Medulla oblongata (tissue), 1 donor: Measurements from ENCODE around the gene FAM163A.
"Not testable (repeated sequence)": the region's sequence is repeated elsewhere in the genome, so short reads cannot be mapped to it uniquely, and the experiment has no call there.

Experiments used
- DNase-seq: peaks from one replicate; pipeline ENCODE4 v3.0.0-alpha.2; 2015; ENCODE audit errors: extremely low spot score

The FAM163A gene

GRCh38 chr1:179853102-179853501 lies 110.0 kb downstream of the FAM163A start:
- DNase-seq = no peak

DNA sequence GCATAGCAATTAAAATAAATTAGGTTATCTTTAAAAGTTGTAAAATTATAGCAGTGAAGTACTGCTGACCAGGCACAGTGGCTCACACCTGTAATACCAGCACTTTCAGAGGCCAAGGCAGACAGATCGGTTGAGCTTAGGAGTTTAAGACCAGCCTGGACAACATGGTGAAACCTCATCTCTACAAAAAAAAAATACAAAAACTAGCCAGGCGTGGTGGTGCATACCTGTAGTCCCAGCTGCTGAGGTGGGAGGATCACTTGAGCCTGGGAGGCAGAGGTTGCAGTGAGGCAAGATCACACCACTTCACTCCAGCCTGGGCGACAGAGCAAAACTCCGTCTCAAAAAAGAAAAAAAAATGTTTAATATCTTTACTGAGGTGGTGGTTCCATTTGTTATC lies 112.7 kb downstream of the FAM163A start:
- DNase-seq = not testable (repeated sequence)

- DNase-seq = no peak
These were observed 113.2 kb downstream of the FAM163A start for GRCh38 chr1:179856296-179856695.

DNA sequence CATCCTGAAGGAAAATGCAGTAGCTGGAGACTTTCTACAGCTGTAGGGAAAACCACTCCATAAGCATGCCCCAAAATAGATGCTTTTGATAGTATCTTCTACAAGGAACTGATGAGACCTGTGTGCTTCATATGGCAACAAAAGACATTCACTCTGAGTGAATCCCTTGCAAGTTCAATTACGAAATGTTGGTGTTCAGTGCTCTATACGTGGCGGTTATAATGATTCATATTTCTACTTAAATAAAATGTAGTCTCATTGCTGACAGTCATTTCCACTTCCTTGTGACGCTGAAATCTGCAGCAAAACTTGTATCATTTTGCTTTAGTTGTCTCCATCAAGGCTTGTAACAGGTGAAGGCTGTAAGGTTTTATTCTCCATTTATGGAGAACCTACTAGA lies 113.9 kb downstream of the FAM163A start:
- DNase-seq = no peak

GRCh38 chr1:179860652-179861051 lies 117.6 kb downstream of the FAM163A start:
- no peak for DNase-seq

DNA sequence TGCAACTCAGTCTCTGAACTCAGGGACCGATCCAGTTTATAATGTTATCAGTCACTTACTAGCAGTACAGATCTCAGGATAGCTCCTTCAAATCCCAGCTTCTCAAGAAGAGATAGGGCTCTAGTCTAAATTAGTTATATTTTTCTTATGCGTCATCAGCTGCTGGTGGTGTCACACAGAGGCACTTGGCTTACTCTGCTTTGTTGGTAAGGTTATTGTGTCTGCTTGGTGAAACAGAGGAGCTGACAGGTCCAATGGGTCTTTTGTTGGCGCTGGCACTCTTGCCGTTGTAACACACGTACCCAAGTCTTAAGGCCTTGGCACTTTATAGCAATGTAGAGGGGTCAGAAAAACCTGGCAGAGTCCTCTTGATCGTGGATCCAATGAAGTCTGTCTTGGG lies 122.3 kb downstream of the FAM163A start:
- no peak for DNase-seq
